Peyer's patch (tissue), 4 donors: ENCODE results near the gene STK36. TPM values are rescaled to one million over a fixed set of nuclear protein-coding genes. Genes with fewer than 3 reads are reported as not detected.

Experiments
- DNase-seq, 3 donors: peaks; one replicate each; pipeline ENCODE4 v3.0.0-alpha.2; 2017 to 2019
- H3K27ac ChIP-seq, 4 donors: fragments of 200-600 bp; sonication (generic); one replicate each; pipeline ENCODE4 v1.5.1; 2016 to 2019
- H3K27me3 ChIP-seq, 2 donors: fragments of 200-600 bp; sonication (generic); one replicate each; pipeline ENCODE4 v1.5.1; 2019
- H3K36me3 ChIP-seq, 3 donors: fragments of 200-600 bp; sonication (generic); one replicate each; pipeline ENCODE4 v1.5.1; 2016 to 2019
- H3K4me1 ChIP-seq, 4 donors: fragments of 200-600 bp; sonication (generic); one replicate each; pipeline ENCODE4 v1.5.1; 2016 to 2019
- H3K4me3 ChIP-seq, 4 donors: fragments of 200-600 bp; sonication (generic); 1 replicate in 3 of 4; 2 replicates in 1 of 4; pipeline ENCODE4 v1.5.1; 2016 to 2019; ENCODE audit warnings: mild to moderate bottlenecking in 1 of 4
- H3K9me3 ChIP-seq, 4 donors: fragments of 200-600 bp; sonication (generic); one replicate each; pipeline ENCODE4 v1.5.1; 2016 to 2019; ENCODE audit warnings: mild to moderate bottlenecking in 1 of 4
- POLR2A ChIP-seq, 2 donors: fragments of 450-650 bp; IDR thresholded peaks; one replicate each; pipeline ENCODE4 v1.5.1; 2017; ENCODE audit warnings: antibody characterized with exemption in 2 of 2, mild to moderate bottlenecking in 2 of 2, moderate library complexity in 2 of 2
- total RNA-seq, 4 donors: library from RNA; depleted of rRNA; stranded (reverse); fragments of >200 nt; gene quantifications; one replicate each; pipeline ENCODE4 v1.1.0, GENCODE V29; 2016
- TF ChIP-seq, protein P1 (sequence below), 6 experiments: fragments of 450-650 bp in 4 of 6; fragments of 200-600 bp in 2 of 6; sonication (generic) in 1 of 6; IDR thresholded peaks; one replicate each; pipeline ENCODE4 v1.5.1; 2017 to 2019; ENCODE audit warnings: antibody characterized with exemption in 6 of 6, mild to moderate bottlenecking in 3 of 6, moderate library complexity in 1 of 6

STK36 gene
- total RNA-seq, 4 donors from 2014 or later: 25.6 to 82.7 (median 63.6) TPM

DNA sequence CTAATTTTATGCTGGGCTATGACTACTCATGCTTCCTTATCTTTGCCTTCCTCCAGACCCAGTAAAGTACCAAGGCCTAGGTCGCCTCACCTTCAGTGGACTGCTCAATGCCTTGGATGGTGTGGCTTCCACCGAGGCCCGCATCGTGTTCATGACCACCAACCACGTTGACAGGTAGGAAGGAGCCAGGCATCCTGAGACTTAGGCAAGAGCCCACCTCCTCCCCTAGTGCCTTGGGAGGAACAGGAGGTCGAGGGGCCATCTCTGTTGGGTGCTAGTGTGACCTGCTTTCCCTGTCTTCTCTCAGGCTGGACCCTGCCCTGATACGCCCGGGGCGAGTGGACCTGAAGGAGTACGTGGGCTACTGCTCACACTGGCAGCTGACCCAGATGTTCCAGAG, 9.1 kb upstream of the STK36 start:
- H3K4me1 ChIP-seq: peaks cover 0 to 11% (median 2%) of the 10 kb centered on the region in 4 donors
- H3K4me3 ChIP-seq: no peak overlapping the region
- H3K27me3 ChIP-seq: no peaks in the 10 kb centered on the region
- H3K36me3 ChIP-seq: peaks cover 0 to 62% (median 0%) of the 10 kb centered on the region in 3 donors
- H3K9me3 ChIP-seq: no peaks in the 10 kb centered on the region
- H3K27ac ChIP-seq: no peak overlapping the region
- DNase-seq: no peak
- TF ChIP-seq, protein P1, sequence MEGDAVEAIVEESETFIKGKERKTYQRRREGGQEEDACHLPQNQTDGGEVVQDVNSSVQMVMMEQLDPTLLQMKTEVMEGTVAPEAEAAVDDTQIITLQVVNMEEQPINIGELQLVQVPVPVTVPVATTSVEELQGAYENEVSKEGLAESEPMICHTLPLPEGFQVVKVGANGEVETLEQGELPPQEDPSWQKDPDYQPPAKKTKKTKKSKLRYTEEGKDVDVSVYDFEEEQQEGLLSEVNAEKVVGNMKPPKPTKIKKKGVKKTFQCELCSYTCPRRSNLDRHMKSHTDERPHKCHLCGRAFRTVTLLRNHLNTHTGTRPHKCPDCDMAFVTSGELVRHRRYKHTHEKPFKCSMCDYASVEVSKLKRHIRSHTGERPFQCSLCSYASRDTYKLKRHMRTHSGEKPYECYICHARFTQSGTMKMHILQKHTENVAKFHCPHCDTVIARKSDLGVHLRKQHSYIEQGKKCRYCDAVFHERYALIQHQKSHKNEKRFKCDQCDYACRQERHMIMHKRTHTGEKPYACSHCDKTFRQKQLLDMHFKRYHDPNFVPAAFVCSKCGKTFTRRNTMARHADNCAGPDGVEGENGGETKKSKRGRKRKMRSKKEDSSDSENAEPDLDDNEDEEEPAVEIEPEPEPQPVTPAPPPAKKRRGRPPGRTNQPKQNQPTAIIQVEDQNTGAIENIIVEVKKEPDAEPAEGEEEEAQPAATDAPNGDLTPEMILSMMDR (IDR thresholded peaks at IDR 0.05): no peak
- no peak for TF ChIP-seq POLR2A (IDR thresholded peaks at IDR 0.05)

DNA sequence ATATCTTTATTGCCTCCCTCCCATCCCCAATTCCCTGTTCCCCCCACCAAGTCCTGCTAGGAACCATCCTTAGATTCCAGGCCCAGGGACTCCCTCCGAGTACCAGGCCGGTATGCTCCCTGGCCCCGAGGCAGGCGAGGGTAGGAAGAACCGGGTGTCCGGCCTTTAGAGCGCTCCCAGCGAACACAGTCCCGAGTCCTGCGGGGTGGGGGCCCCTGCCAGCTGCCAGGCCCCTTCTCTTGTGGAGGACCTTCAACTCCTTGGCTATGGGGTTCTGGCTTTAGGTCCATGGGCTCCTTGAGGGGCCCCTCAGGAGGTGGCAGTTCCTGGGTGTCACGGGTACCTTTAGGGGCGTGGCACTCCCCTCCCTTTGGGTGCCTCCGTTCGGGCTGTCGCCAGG, 8.0 kb upstream of the STK36 start:
- H3K9me3 ChIP-seq: no peaks in the 10 kb centered on the region
- H3K4me3 ChIP-seq: no peak overlapping the region
- peaks cover 0 to 72% (median 0%) of the 10 kb centered on the region in 3 donors for H3K36me3 ChIP-seq
- H3K4me1 ChIP-seq: peaks cover 0 to 5% (median 2%) of the 10 kb centered on the region in 4 donors
- H3K27me3 ChIP-seq: no peaks in the 10 kb centered on the region
- TF ChIP-seq, protein P1 (IDR thresholded peaks at IDR 0.05): no peak
- no peak for TF ChIP-seq POLR2A (IDR thresholded peaks at IDR 0.05)
- H3K27ac ChIP-seq: no peak overlapping the region
- DNase-seq: no peak

DNA sequence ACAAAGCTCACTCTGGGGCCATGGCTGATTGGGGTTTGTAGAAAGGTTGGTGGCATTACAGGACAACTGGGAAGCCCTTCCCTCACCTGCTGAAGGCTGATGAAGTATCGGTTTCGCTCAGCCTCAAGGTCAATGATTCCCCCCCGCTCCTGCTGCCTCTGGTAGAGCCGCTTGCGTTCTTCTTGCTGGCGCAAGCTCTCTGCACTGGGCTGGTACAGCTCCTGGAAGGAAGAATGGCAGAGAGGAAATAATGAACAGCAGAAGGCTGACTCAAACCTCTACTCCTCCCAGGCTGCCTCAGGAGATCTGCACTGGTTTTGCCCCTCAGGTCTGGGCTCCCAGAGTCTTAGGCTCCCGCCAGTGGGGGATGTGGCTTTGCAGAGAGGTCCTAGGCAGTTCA, 7.2 kb upstream of the STK36 start:
- no peak for TF ChIP-seq POLR2A (IDR thresholded peaks at IDR 0.05)
- TF ChIP-seq, protein P1 (IDR thresholded peaks at IDR 0.05): no peak
- Histone ChIP-seq H3K9me3 (no peaks in the 10 kb centered on the region), H3K4me3 (no peak overlapping the region), H3K27ac (no peak overlapping the region), H3K27me3 (no peaks in the 10 kb centered on the region), H3K36me3 (peaks cover 0 to 72% (median 0%) of the 10 kb centered on the region in 3 donors), H3K4me1 (peaks cover 0 to 5% (median 2%) of the 10 kb centered on the region in 4 donors)
- no peak for DNase-seq

DNA sequence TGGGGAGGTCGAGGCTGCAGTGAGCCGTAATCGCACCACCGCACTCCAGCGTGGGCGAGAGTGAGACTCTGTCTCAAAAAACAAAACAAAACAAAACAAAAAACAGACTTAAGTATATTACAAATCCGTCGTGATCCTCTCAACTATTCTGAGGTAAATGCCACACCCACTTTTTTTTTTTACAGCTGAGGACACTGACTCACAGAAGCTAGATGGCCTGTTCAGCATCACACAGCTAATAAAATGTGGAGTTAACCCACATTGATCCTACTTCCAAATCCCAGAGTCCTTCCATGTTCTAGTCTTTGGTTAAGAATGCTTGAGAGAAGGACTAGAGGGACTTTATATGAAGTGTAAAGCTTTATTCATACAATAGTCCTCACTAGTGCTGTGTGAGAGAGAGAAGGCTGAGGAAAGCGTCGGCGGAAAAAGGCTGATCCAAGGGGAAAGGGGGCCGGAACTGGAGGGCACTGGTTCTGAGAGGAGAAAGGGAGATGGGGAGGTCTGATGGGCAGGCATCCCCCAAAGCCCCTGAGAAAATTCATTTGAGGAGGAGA, 711 bp upstream of the STK36 start:
- peak overlapping the region; percentile 50 to 95 (median 72) for H3K4me3 ChIP-seq
- H3K27ac ChIP-seq: peak overlapping the region; percentile 50 to 83 (median 72)
- no peaks in the 10 kb centered on the region for H3K9me3 ChIP-seq
- TF ChIP-seq POLR2A (IDR thresholded peaks at IDR 0.05): no peak
- TF ChIP-seq, protein P1 (IDR thresholded peaks at IDR 0.05): no peak
- H3K27me3 ChIP-seq: no peaks in the 10 kb centered on the region
- peaks cover 0 to 27% (median 0%) of the 10 kb centered on the region in 3 donors for H3K36me3 ChIP-seq
- H3K4me1 ChIP-seq: peaks cover 0 to 17% (median 3%) of the 10 kb centered on the region in 4 donors
- DNase-seq: no peak

DNA sequence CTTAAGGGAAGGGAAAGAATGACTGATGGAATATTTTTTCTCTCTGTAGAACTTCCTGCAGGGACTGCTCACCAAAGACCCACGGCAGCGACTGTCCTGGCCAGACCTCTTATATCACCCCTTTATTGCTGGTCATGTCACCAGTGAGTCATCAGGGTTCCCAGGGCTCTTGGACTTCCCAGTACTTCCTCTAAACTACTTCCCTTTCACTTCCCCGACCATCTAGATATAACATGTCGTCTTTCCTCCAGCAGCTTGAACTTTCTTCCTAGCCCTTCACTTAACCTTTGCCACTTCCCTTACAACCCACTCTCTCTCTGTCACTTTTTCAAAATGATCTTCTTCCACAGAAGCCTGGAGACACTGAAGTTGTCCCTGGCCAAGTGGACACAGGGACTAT, 7.2 kb downstream of the STK36 start:
- DNase-seq: peak in 1 of 3 donors; percentile 54
- H3K4me1 ChIP-seq: no peaks in the 10 kb centered on the region
- peaks cover 0 to 22% (median 0%) of the 10 kb centered on the region in 3 donors for H3K36me3 ChIP-seq
- H3K27me3 ChIP-seq: no peaks in the 10 kb centered on the region
- no peak overlapping the region for H3K27ac ChIP-seq
- TF ChIP-seq, protein P1 (IDR thresholded peaks at IDR 0.05): no peak
- TF ChIP-seq POLR2A (IDR thresholded peaks at IDR 0.05): no peak
- no peak overlapping the region for H3K4me3 ChIP-seq
- no peaks in the 10 kb centered on the region for H3K9me3 ChIP-seq
